C1 segment of cervical spinal cord (tissue), 14 donors: Measurements from ENCODE around the gene XIRP2.

ENCODE experiments used
- DNase-seq, 14 donors: peaks; one replicate each; lab custom pipeline; 2025; lab: John Stamatoyannopoulos, UW

Gene XIRP2

GRCh38 chr2:166926657-166927056, 38.4 kb downstream of the XIRP2 start:
- no peak for DNase-seq

- DNase-seq, result no peak
Measured at GRCh38 chr2:166932032-166932431, 43.8 kb downstream of the XIRP2 start.

DNA sequence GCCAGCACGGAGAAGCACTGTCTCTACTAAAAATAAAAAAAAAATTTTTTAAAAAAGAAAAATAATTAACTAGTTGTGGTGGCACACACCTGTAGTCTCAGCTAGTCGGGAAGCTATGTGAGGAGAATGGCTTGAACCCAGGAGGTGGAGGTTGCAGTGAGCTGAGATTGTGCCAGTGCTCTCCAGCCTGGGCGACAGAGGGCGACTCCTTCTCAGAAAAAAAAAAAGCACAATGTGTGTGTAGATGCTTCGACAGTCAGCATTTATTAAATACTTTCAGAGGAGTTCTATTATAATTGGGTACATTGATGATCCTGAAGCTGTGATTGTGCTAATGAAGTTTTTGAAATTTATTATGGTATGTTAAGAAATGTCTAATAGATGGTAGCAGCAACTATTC, 46.5 kb downstream of the XIRP2 start:
- no peak for DNase-seq

- DNase-seq, result no peak
Measured at GRCh38 chr2:166942377-166942776, 54.1 kb downstream of the XIRP2 start.

DNA sequence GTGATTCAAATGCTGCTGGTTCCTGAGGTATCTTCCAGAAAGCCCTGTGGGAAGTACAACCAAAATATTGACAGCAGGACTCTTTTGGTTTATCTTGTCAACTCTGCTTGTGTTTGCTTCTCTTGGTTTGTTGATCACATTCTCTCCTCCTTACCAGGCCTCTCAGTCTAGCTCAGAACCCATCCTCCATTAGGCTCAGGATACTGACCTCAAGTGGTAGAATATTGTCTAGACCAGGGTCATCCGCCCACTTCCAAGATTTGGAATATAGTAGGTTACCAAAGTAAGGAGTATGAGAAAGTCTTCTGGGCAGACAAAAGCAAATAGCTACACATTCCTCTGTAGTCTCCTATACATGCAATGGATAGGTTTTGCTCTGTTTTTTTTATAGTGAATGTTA, 56.6 kb downstream of the XIRP2 start:
- no peak for DNase-seq

DNA sequence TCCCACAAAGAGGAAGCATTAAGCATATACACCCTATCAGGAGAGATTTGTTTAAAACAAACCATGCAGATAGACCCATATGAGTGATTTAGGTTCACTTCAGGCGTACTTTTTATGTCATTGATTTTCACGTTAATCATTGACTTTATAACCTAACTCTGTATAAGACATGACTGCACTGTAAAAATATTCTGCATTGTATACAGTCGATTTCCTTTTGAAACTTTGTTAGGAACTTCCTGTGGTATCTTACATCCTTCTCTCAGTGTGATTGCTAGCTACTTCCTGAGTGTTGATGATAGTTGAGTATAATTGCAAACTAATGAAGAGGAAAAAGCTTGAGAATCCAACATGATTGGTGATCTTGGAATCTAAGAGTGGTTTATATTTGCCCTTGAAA, 69.4 kb downstream of the XIRP2 start:
- DNase-seq, result no peak

GRCh38 chr2:166958986-166959481, 70.8 kb downstream of the XIRP2 start:
- DNase-seq, result no peak

DNA sequence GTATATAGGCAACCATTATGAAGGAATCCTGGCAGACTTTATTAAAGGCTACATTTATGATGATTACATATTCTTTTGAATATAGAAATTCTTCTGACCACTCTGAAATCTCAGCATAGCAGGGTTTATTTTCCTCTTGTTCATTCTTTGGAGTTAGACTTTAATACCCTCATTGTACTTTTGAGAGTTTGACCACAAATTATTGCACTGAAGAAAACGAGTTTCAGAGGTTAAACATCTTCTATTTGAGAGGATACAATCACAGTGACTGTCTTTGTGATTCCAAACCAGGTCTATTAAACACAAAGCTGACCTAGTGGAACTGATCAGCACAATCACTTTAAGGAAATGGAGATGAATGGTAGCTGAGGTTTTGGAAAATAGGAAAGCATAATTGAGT, 71.3 kb downstream of the XIRP2 start:
- no peak for DNase-seq

GRCh38 chr2:166960702-166961270, 72.5 kb downstream of the XIRP2 start:
- no peak for DNase-seq

DNA sequence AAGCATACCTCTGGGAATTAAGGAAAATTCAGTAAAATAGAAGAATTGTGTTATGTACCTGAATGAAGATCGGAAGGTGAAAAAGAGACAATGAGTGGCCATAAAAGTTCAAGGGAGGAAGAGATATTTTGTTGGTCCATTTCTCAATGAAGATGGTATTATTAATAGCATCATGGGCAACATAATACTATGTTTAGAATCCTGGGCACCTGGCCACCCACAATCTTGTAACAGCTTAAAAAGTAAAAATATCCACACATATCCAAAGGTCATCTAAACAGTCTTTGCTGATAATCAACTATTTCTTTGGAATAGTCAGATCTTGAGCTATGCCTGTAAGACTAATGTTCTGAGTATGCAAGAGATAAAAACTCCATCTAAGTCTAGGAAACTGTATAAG, 73.7 kb downstream of the XIRP2 start:
- DNase-seq, result no peak

DNA sequence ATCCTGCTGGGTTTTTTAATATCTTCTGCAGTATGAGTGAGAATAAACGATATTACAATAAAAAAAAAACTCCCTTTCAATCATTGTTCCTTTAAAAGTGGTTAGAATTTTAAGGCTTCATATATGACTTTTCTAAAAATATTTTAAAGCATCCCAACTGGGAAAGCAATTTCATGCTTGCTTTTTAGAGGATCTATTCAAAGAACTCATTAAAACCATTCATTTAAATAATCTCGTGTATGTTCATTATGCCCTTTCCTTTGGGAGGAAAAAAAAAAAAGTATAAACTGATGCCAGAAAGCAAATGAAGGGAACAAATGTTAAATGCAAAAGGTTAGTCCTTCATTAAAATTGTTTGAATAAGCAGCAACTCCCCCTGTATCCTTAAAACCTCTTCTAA, 81.2 kb downstream of the XIRP2 start:
- DNase-seq, result no peak

- DNase-seq, result no peak
Measured at GRCh38 chr2:166972002-166972401, 83.7 kb downstream of the XIRP2 start.

DNA sequence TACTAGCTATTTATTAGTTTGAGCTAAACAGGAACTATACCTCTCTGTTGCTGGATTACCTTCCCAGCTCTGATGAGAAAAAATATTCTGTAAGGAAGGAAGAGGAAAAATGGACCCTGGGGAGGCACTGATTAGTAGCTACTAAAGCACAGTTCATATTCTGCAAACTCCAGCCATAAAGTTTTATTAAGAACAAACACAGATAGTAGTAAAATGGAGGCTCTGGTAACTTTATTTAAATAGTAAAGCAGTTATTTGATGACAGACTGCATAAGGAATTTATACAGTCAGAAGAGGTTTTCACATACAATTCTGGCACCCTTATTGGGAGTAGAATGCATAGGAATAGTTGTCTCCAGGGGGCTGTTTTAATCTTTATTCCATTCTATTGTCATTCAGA, 84.1 kb downstream of the XIRP2 start:
- DNase-seq, result no peak

DNA sequence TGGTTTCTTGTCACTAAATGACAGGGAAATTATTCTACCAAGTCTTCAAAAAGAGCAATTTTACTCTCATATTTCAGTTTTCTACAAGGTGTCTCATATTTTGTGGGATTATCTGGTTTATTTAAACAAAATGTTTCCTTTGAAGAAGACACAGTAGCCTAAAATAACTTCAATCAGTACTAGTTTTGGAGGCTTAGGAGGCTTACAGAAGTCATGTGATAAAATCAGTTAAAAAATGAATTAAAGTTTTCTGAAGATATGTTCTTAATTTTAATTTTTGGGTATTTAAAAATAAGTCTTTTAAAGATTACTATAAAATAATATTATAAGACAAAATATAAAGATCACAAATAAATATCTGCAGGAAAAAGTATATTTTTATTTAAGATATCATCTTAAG, 95.9 kb downstream of the XIRP2 start:
- no peak for DNase-seq

- no peak for DNase-seq
Measured at GRCh38 chr2:166984797-166985196, 96.5 kb downstream of the XIRP2 start.

GRCh38 chr2:166994588-166995336, 106.5 kb downstream of the XIRP2 start:
- no peak for DNase-seq

DNA sequence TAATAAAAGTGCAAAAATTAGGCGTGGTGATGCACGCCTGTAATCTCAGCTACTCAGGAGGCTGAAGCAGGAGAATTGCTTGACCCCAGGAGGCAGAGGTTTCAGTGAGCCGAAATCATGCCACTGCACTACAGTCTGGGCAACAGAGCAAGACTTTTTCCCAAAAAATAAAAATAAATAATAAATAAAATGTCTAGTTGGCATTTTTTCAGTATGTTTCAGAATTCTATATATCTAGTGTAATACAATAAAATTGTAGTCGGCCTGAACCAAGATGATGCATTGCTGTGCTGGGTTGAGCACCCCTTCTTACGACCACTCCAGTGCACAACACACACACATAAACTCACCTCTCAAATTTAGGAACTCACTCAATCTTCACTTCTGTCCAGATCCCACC, 108.2 kb downstream of the XIRP2 start:
- DNase-seq, result no peak

GRCh38 chr2:167001165-167001564, 112.9 kb downstream of the XIRP2 start:
- DNase-seq, result no peak

- no peak for DNase-seq
Measured at GRCh38 chr2:167005096-167005495, 116.8 kb downstream of the XIRP2 start.

DNA sequence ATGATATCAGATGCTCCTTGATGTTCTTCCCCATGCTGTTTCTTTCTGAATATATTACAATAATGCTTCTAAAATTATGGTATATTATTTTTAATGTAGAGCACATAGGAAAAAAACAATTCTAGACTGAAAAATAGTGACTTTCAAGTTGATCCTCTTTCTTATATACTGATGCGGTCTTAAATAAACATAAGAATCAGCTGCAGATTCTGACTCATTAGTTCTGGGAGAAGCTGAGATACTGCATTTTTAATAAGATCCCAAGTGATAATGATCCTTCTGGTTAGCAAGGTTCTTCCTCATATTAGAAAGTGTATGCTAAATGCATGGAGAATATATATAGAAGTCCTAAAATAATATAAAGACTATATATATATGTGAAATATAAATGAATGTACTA, 124.9 kb downstream of the XIRP2 start:
- no peak for DNase-seq

- no peak for DNase-seq
Measured at GRCh38 chr2:167015806-167016205, 127.5 kb downstream of the XIRP2 start.

DNA sequence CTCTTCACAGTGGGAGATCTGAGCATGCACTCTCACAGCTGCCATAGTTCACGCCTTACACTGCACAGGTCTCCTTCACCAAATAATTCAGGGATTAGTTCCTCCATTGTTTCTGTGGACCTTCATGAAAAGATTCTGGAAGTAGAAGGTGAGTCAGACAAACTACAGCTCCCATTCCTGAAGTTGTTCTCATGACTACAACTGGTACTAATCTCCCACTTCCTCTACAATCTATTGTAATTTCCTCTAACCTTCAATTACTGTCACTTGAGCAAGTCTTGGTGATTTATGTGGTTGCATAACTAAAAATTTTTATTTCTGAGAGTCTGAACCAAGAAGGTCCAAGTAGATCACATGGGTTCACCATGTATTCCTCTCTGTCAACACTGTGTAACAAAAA, 128.7 kb downstream of the XIRP2 start:
- no peak for DNase-seq

- no peak for DNase-seq
Measured at GRCh38 chr2:167018590-167018989, 130.3 kb downstream of the XIRP2 start.

- DNase-seq, result no peak
Measured at GRCh38 chr2:167028503-167028902, 140.2 kb downstream of the XIRP2 start.
